ENCODE results near the gene TUBAL3.

DNA sequence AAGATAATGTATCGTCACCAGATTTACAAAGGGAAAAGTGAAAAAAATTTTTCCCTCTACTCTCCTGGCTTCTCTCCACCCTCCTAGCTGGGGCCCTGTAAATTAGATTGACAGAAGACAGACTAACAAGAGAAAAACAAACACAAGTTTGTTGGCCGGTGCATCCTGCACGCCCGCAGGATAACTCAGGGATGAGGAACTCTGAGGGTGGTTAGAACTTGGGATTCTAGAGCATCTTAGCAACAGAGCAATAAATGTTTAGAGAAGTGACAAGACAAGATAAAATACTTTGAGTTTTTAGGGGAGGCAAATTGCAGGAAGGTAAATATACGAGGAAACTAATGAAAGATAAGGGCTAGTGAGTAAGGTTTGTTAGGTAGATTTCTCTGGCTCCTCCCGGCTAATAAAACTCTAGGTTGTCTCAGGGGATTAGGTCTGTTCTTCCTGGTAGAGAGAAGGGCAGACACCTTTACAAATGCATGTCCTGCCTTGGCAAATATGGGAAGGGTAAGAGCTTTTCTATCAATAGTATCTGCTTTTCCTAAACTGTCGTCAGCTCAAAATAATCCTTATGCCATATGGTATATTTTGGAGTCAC, 44.2 kb downstream of the TUBAL3 start:
- TF ChIP-seq CTCF (conservative IDR thresholded peaks at IDR 0.05) (no peak), EZH2 (IDR thresholded peaks at IDR 0.05; ENCODE audit: low read depth) (no peak)
